ENCODE measurements around the gene SYT12.

DNA sequence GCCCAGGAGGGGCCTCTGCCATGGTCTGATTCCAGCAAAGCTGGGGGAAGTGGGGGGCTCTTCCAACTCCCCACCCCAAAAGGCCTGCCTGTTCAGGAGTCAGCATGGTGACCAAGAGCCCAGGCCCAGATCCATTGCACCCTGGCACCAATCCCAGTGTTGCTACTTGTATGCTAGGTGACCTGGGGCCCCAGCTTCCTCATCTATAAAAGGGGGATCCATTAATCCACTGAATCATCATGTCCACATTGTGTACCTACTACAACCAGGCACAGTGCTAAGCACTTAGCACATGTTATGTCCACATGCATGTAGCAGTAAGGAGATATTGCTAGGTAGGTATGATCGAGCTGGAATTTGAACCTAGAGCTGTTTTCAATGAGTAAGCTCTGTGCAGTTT, 2.0 kb downstream of the SYT12 start:
- TF ChIP-seq, protein P1, sequence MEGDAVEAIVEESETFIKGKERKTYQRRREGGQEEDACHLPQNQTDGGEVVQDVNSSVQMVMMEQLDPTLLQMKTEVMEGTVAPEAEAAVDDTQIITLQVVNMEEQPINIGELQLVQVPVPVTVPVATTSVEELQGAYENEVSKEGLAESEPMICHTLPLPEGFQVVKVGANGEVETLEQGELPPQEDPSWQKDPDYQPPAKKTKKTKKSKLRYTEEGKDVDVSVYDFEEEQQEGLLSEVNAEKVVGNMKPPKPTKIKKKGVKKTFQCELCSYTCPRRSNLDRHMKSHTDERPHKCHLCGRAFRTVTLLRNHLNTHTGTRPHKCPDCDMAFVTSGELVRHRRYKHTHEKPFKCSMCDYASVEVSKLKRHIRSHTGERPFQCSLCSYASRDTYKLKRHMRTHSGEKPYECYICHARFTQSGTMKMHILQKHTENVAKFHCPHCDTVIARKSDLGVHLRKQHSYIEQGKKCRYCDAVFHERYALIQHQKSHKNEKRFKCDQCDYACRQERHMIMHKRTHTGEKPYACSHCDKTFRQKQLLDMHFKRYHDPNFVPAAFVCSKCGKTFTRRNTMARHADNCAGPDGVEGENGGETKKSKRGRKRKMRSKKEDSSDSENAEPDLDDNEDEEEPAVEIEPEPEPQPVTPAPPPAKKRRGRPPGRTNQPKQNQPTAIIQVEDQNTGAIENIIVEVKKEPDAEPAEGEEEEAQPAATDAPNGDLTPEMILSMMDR (IDR thresholded peaks at IDR 0.05): no peak
- no peak for TF ChIP-seq POLR2A (IDR thresholded peaks at IDR 0.05)
